DND-41 (cell line): ENCODE results near the gene MGAT4A.

ENCODE experiments used
- ATAC-seq: fragments of 200-7000 bp; cut with Tn5 transposase; 3 replicates; pipeline ENCODE4 v1.9.1; 2021; ENCODE audit warnings: low read depth; ENCODE audit not compliant: insufficient read depth
- DNase-seq: peaks from one replicate; pipeline ENCODE4 v3.0.0-alpha.2; 2020
- H2AFZ ChIP-seq: 2 replicates; pipeline ENCODE4 v1.6.0; 2012; ENCODE audit warnings: low read depth, low read length
- H3K27ac ChIP-seq: 2 replicates; pipeline ENCODE4 v1.5.1; 2012; ENCODE audit warnings: low read length, inconsistent platforms
- H3K27me3 ChIP-seq: fragments of 200-600 bp; sonication (generic); 2 replicates; pipeline ENCODE4 v1.6.0; 2012; ENCODE audit warnings: low read length, mild to moderate bottlenecking, inconsistent platforms; ENCODE audit not compliant: insufficient read depth, poor library complexity
- H3K36me3 ChIP-seq: 2 replicates; pipeline ENCODE4 v1.5.1; 2012; ENCODE audit warnings: low read length, inconsistent platforms; ENCODE audit not compliant: insufficient read depth
- H3K4me1 ChIP-seq: 2 replicates; pipeline ENCODE4 v1.5.1; 2012; ENCODE audit warnings: mild to moderate bottlenecking, low read length; ENCODE audit not compliant: insufficient read depth
- H3K4me2 ChIP-seq: 2 replicates; pipeline ENCODE4 v1.6.0; 2012; ENCODE audit warnings: mild to moderate bottlenecking, moderate library complexity, low read length, inconsistent platforms; ENCODE audit not compliant: insufficient read depth
- H3K4me3 ChIP-seq, 2 experiments: fragments of 200-600 bp in 1 of 2; shearing (Covaris generic) in 1 of 2; 2 replicates each; pipeline ENCODE4 v1.5.1; 2012 to 2016; ENCODE audit warnings: inconsistent platforms in 2 of 2, low read length in 2 of 2, mild to moderate bottlenecking in 2 of 2, low read depth in 1 of 2, moderate library complexity in 1 of 2
- H3K79me2 ChIP-seq: 2 replicates; pipeline ENCODE4 v1.6.0; 2012; ENCODE audit warnings: low read length, inconsistent platforms; ENCODE audit not compliant: insufficient read depth
- H3K9ac ChIP-seq: 2 replicates; pipeline ENCODE4 v1.6.0; 2012; ENCODE audit warnings: low read depth, mild to moderate bottlenecking, inconsistent platforms, low read length, moderate library complexity
- H3K9me3 ChIP-seq: 2 replicates; pipeline ENCODE4 v1.5.1; 2012; ENCODE audit warnings: low read length, moderate library complexity, mild to moderate bottlenecking, inconsistent platforms; ENCODE audit not compliant: insufficient read depth, severe bottlenecking
- H4K20me1 ChIP-seq: 2 replicates; pipeline ENCODE4 v1.6.0; 2012; ENCODE audit warnings: low read length; ENCODE audit not compliant: insufficient read depth
- CTCF ChIP-seq: IDR thresholded peaks from 2 replicates; pipeline ENCODE4 v1.5.1; 2012; ENCODE audit warnings: borderline replicate concordance, low read length, moderate library complexity, mild to moderate bottlenecking; ENCODE audit not compliant: poor library complexity, severe bottlenecking; ENCODE audit errors: extremely low read depth
- EZH2 ChIP-seq: IDR thresholded peaks from 3 replicates; pipeline ENCODE4 v1.6.1; 2012; ENCODE audit warnings: borderline replicate concordance, low read depth, mild to moderate bottlenecking, moderate library complexity, low read length, inconsistent platforms; ENCODE audit not compliant: severe bottlenecking

MGAT4A gene

DNA sequence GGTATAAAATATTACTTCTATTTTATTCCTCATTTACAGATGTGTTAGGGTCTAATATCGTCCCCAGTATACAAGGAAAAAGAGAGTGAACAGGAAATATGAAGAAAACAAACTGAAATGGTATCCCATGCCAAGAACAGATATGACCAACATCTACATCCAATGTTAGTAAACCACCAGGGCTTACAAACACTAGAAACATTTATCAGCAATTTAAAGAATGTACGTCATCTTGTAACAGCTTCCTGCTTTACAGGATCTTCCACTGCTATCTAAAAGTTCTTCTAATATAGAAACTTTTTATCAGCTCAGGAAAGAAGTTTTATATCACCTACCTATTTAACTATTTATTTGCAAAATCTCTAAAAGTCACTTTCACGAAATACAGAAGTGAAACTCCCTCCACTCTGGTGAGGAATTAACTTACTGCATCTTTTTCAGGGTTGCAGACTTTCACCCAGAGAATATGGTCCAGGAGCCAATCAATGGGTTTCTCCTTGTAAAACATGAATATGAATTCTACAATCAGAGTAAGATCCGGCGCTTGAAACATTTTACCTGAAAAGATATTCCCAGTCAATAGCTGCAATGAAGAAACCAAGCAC, 87.3 kb downstream of the MGAT4A start:
- Histone ChIP-seq H3K9ac (no peak overlapping the region), H3K4me1 (no peaks in the 10 kb centered on the region), H3K9me3 (no peaks in the 10 kb centered on the region), H2AFZ (no peak overlapping the region), H3K79me2 (peaks cover 3% of the 10 kb centered on the region; the same call in 1 of the 2 replicates), H3K4me3 (no peak overlapping the region), H4K20me1 (no peaks in the 10 kb centered on the region), H3K4me2 (no peak overlapping the region), H3K27me3 (no peaks in the 10 kb centered on the region), H3K27ac (no peak overlapping the region), H3K36me3 (peaks cover 83% of the 10 kb centered on the region)
- no peak for ATAC-seq
- no peak for DNase-seq
- no peak for TF ChIP-seq EZH2
- no peak for TF ChIP-seq CTCF

- Histone ChIP-seq H2AFZ (no peak overlapping the region), H3K27ac (peak overlapping the region; percentile 36), H3K9me3 (no peaks in the 10 kb centered on the region), H3K79me2 (no peaks in the 10 kb centered on the region), H3K36me3 (peaks cover 87% of the 10 kb centered on the region), H4K20me1 (no peaks in the 10 kb centered on the region), H3K4me1 (peaks cover 26% of the 10 kb centered on the region), H3K9ac (0 out of 2 replicates have a peak overlapping the region, but pooled peaks have one; percentile 16), H3K4me3 (no peak overlapping the region), H3K27me3 (no peaks in the 10 kb centered on the region), H3K4me2 (0 out of 2 replicates have a peak overlapping the region, but pooled peaks have one; percentile 8)
- TF ChIP-seq CTCF (no peak), EZH2 (no peak)
- ATAC-seq = peak; percentile 75
- peak; percentile 62 for DNase-seq
Measured at GRCh38 chr2:98637401-98638147, 93.4 kb downstream of the MGAT4A start.

DNA sequence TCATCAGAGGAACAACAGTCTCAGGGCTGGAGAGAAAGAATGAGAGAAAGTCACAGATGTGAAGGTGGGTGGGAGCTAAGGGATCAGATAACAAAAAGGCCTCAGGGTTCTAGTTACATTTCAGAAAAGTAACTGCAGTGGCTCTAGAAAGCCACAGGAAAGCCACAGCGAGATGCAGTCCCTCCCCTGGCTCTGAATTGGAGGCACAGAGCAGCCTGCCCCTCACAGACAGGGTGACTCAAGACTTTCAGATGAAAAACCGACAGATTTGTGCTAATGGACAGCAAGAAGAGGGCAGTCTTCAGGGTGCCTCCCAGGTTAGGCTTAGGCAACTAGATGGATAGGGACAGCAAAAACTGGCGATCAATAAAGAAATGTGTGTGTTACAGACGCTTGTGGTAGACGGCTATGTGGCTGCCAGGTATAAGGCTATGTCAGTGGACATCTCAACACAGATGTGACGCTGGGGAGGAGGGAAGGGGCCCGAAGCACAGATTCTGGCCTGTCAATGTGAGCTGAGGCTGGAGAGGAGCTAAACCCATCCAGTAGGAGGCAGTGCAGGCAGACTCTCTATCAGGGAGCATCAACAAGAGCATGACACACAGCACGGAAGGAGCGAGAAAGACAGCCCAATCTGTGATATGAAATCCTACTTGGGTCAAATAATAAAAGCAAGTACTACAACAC, 96.4 kb downstream of the MGAT4A start:
- Histone ChIP-seq H4K20me1 (no peaks in the 10 kb centered on the region), H3K27ac (0 out of 2 replicates have a peak overlapping the region, but pooled peaks have one; percentile 47), H3K79me2 (no peaks in the 10 kb centered on the region), H3K27me3 (no peaks in the 10 kb centered on the region), H3K9ac (no peak overlapping the region), H2AFZ (no peak overlapping the region), H3K4me1 (peaks cover 26% of the 10 kb centered on the region), H3K36me3 (peaks cover 87% of the 10 kb centered on the region), H3K9me3 (no peaks in the 10 kb centered on the region), H3K4me2 (no peak overlapping the region), H3K4me3 (no peak overlapping the region)
- DNase-seq (peak; percentile 57), ATAC-seq (peak; percentile 78)
- TF ChIP-seq CTCF = peak; percentile 65
- TF ChIP-seq EZH2 = no peak
